ENCODE measurements around the gene TDRD7.

The TDRD7 gene

DNA sequence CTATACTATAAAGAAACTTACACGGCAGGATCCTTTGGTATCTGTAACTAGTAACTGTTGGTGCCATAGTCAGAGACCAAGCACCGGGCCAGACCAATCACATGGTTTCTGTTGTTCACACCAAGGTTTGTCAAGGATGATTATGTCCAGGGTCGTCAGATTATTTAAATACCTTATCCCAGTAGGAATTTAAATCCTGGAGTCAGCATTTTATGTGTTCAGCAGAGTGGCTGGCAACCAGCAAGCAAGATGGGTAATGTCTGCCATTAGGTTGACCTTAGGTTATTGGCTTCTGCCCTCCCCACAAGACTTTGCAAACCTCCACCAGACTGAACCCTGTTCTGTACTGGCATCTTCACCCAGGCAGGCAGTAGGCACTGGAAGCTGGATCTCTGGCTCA lies 50.3 kb downstream of the TDRD7 start:
- no peaks in the 10 kb centered on the region for H3K9me3 ChIP-seq (ENCODE audit: severe bottlenecking)

DNA sequence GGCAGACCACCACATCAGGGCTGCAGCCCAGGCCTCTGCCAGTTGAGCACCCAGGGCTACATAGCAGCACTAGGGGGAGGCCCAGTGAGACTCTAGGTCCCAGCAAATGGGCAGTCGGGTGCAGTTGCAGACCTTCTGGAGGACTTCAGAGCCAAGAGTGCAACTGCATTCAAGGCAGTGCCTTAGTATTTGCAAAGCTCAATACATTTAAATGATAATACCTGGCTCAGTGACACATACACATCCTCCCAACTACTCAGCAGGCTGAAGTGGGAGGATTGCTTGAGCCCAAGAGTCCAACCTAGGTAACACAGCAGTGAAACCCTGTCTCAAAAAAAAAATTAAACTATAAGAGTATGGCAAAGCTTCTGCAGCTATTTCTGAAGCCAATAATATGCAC lies 51.0 kb downstream of the TDRD7 start:
- no peak for ATAC-seq (ENCODE audit: low read depth)
- no peak overlapping the region for H3K4me3 ChIP-seq (ENCODE audit: severe bottlenecking)
- H3K27me3 ChIP-seq (ENCODE audit: insufficient read depth, poor library complexity, severe bottlenecking): no peaks in the 10 kb centered on the region
- TF ChIP-seq, protein P1, sequence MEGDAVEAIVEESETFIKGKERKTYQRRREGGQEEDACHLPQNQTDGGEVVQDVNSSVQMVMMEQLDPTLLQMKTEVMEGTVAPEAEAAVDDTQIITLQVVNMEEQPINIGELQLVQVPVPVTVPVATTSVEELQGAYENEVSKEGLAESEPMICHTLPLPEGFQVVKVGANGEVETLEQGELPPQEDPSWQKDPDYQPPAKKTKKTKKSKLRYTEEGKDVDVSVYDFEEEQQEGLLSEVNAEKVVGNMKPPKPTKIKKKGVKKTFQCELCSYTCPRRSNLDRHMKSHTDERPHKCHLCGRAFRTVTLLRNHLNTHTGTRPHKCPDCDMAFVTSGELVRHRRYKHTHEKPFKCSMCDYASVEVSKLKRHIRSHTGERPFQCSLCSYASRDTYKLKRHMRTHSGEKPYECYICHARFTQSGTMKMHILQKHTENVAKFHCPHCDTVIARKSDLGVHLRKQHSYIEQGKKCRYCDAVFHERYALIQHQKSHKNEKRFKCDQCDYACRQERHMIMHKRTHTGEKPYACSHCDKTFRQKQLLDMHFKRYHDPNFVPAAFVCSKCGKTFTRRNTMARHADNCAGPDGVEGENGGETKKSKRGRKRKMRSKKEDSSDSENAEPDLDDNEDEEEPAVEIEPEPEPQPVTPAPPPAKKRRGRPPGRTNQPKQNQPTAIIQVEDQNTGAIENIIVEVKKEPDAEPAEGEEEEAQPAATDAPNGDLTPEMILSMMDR (IDR thresholded peaks at IDR 0.05; ENCODE audit: poor library complexity, severe bottlenecking): no peak
- H3K27ac ChIP-seq (ENCODE audit: poor library complexity, severe bottlenecking): no peak overlapping the region
- H3K9me3 ChIP-seq (ENCODE audit: severe bottlenecking): no peaks in the 10 kb centered on the region
- no peak for DNase-seq (ENCODE audit: low spot score)
- H3K4me1 ChIP-seq (ENCODE audit: insufficient read depth, poor library complexity, severe bottlenecking): no peaks in the 10 kb centered on the region
- H3K36me3 ChIP-seq (ENCODE audit: low read depth): no peaks in the 10 kb centered on the region

More for the DNA sequence above, 50.3 kb downstream of the TDRD7 start:
- H3K4me1 ChIP-seq (ENCODE audit: insufficient read depth, poor library complexity, severe bottlenecking): no peaks in the 10 kb centered on the region
- TF ChIP-seq, protein P1 (IDR thresholded peaks at IDR 0.05; ENCODE audit: poor library complexity, severe bottlenecking): no peak
- ATAC-seq (ENCODE audit: low read depth): no peak
- H3K36me3 ChIP-seq (ENCODE audit: low read depth): no peaks in the 10 kb centered on the region
- no peak for DNase-seq (ENCODE audit: low spot score)
- H3K27me3 ChIP-seq (ENCODE audit: insufficient read depth, poor library complexity, severe bottlenecking): no peaks in the 10 kb centered on the region
- H3K4me3 ChIP-seq (ENCODE audit: severe bottlenecking): no peak overlapping the region
- no peak overlapping the region for H3K27ac ChIP-seq (ENCODE audit: poor library complexity, severe bottlenecking)

DNA sequence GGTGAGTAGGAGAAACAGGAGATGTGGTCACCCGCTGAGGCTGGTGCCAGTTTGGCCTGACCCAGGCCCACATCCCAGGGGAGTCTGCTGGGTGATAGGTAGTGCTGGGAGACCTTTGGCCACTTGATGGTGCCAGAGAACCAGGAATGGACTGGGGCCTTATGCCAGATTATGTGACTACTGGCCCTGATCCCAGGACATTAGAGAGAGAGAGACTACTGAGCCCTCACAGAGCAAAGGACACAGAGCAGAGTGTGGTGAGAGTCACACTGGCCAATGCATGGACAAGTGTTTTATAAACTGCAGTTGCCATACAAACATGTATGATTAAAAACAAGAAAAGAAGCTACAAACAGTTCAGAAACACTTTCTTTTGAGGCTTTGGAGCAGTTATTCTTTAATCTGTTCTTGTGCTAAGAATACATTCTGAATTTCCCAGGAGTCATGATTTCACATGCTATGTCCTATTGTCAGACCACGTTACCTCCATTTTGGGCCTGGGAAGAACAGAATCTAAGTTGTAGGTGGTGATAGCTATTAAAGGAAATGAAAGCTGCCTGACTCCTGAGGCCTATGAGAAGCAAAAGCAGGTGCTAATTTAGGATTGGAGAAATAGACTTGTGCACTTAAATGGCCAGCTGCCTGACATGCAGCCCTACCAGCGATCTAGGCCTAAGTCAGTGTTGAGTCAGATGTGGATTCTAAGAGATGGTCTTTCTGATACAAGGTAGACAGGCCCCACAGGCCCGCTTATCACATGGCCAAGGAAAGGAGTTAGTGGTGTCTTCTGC lies 57.0 kb downstream of the TDRD7 start:
- Histone ChIP-seq H3K36me3 (ENCODE audit: low read depth) (no peaks in the 10 kb centered on the region), H3K27ac (ENCODE audit: poor library complexity, severe bottlenecking) (no peak overlapping the region), H3K4me3 (ENCODE audit: severe bottlenecking) (no peak overlapping the region), H3K27me3 (ENCODE audit: insufficient read depth, poor library complexity, severe bottlenecking) (no peaks in the 10 kb centered on the region), H3K4me1 (ENCODE audit: insufficient read depth, poor library complexity, severe bottlenecking) (no peaks in the 10 kb centered on the region), H3K9me3 (ENCODE audit: severe bottlenecking) (no peaks in the 10 kb centered on the region)
- ATAC-seq (ENCODE audit: low read depth) (peak; percentile 73; the same call in 2 of the 3 replicates), DNase-seq (ENCODE audit: low spot score) (no peak)
- TF ChIP-seq, protein P1 (IDR thresholded peaks at IDR 0.05; ENCODE audit: poor library complexity, severe bottlenecking): peak; percentile 66

DNA sequence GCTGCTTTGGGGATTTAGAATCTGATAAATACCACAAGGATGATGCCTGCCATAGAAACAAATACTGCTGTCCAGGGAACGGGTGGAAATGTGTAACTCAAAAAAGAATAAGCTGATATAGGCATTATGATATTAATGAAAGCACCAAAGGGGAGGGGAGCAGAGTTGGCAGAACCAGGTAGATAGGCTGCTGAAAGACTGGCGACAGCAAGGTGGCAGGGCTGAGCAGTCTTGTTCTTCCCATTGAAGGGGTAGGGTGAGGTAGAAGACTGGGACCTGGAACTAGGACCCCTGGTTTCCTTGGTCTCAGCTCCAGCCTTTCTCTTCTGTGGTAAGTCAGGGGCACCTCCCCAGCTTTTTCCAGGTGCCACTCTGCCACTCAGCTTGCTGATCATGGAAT lies 58.2 kb downstream of the TDRD7 start:
- Histone ChIP-seq H3K9me3 (ENCODE audit: severe bottlenecking) (no peaks in the 10 kb centered on the region), H3K27me3 (ENCODE audit: insufficient read depth, poor library complexity, severe bottlenecking) (no peaks in the 10 kb centered on the region), H3K36me3 (ENCODE audit: low read depth) (no peaks in the 10 kb centered on the region), H3K4me3 (ENCODE audit: severe bottlenecking) (no peak overlapping the region), H3K4me1 (ENCODE audit: insufficient read depth, poor library complexity, severe bottlenecking) (no peaks in the 10 kb centered on the region), H3K27ac (ENCODE audit: poor library complexity, severe bottlenecking) (no peak overlapping the region)
- TF ChIP-seq, protein P1 (IDR thresholded peaks at IDR 0.05; ENCODE audit: poor library complexity, severe bottlenecking): peak; percentile 21
- DNase-seq (ENCODE audit: low spot score) (no peak), ATAC-seq (ENCODE audit: low read depth) (no peak)

DNA sequence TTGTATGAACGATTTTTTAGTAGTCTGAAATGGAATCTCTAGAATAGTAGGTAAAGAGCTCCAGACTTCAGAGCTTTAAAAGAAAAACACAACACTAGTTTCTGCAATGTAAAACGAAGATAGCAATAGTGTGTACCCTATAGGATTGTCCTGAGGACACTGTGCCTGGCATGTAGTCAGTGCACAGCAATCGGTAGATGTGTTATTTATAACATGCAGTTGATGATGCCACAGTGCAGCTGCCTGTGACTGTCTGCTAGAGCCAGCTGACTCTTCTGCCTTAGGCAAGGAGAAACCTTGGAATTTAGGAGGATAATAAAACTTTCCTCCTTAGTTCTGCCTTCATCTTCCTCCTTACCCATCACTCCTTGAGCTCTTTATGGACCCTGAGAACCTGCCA lies 61.8 kb downstream of the TDRD7 start:
- H3K4me1 ChIP-seq (ENCODE audit: insufficient read depth, poor library complexity, severe bottlenecking): no peaks in the 10 kb centered on the region
- H3K27me3 ChIP-seq (ENCODE audit: insufficient read depth, poor library complexity, severe bottlenecking): no peaks in the 10 kb centered on the region
- no peak for DNase-seq (ENCODE audit: low spot score)
- no peaks in the 10 kb centered on the region for H3K36me3 ChIP-seq (ENCODE audit: low read depth)
- TF ChIP-seq, protein P1 (IDR thresholded peaks at IDR 0.05; ENCODE audit: poor library complexity, severe bottlenecking): no peak
- H3K9me3 ChIP-seq (ENCODE audit: severe bottlenecking): no peaks in the 10 kb centered on the region
- no peak overlapping the region for H3K4me3 ChIP-seq (ENCODE audit: severe bottlenecking)
- no peak for ATAC-seq (ENCODE audit: low read depth)
- H3K27ac ChIP-seq (ENCODE audit: poor library complexity, severe bottlenecking): no peak overlapping the region
